Measurements from ENCODE around the gene FOXL2.

Gene FOXL2

DNA sequence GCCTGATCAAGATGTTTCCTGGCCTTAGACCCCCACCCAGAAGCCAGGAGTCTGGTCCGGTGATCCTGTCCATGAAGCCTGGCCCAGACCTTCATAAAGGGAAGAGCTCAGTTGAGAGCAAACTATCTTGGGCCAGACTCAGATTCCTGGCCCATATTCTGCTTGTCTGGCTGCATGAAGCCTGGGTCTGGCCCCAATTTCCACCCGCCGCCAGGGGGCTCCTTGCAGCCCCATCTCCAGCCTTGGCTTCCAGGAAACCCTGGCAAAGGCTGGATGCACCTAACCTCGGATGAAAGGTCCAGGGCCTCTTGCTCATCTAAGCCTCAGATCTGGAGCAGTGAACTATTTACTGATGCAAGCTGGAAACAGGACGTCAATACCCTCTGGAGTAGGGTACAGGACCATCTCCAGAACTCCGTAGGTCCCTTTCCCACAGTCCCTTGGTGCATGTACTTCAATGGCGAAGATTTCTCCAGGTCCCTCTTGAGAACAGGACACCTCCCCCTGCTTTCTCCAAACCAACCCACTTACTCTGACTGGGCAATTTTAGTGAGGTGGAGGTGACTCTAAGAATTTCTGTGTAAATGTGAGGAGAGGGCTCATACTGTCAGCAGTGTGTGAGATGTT is 5.6 kb downstream of the FOXL2 start (continued):
- no peak for TF ChIP-seq RARB (CRISPR knock-in tag; IDR thresholded peaks at IDR 0.05)
- TF ChIP-seq ISL1 (CRISPR knock-in tag; IDR thresholded peaks at IDR 0.05), result no peak
- no peak for TF ChIP-seq ZNF8 (CRISPR knock-in tag; IDR thresholded peaks at IDR 0.05)
- TF ChIP-seq ESRRG (CRISPR knock-in tag; IDR thresholded peaks at IDR 0.05), result no peak
- TF ChIP-seq, protein P1, sequence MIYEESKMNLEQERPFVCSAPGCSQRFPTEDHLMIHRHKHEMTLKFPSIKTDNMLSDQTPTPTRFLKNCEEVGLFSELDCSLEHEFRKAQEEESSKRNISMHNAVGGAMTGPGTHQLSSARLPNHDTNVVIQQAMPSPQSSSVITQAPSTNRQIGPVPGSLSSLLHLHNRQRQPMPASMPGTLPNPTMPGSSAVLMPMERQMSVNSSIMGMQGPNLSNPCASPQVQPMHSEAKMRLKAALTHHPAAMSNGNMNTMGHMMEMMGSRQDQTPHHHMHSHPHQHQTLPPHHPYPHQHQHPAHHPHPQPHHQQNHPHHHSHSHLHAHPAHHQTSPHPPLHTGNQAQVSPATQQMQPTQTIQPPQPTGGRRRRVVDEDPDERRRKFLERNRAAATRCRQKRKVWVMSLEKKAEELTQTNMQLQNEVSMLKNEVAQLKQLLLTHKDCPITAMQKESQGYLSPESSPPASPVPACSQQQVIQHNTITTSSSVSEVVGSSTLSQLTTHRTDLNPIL (CRISPR knock-in tag; IDR thresholded peaks at IDR 0.05; ENCODE audit: low read depth), result no peak

DNA sequence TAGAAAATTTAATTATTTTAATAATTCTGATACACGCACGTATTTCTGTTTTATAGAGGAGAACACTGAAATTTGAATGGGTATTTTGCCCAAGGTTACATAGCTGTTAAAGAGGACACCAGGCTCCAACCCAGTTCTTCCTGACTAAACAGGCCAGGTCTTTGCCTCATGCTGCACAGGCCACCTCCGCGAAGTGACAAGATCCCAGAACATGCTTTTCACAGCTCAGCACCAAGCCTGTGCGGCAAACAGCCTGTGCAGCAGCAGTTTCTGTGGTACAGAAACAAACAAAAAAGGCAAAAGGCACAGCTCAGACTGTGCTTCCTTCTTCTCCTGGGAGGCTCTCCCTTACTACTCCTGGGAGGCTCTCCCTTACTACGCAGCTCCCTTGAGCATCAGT is 6.5 kb downstream of the FOXL2 start:
- ATAC-seq, result no peak
- no peak for TF ChIP-seq BACH2 (CRISPR knock-in tag; IDR thresholded peaks at IDR 0.05; ENCODE audit: borderline replicate concordance)
- TF ChIP-seq ZNF8 (CRISPR knock-in tag; IDR thresholded peaks at IDR 0.05), result no peak

DNA sequence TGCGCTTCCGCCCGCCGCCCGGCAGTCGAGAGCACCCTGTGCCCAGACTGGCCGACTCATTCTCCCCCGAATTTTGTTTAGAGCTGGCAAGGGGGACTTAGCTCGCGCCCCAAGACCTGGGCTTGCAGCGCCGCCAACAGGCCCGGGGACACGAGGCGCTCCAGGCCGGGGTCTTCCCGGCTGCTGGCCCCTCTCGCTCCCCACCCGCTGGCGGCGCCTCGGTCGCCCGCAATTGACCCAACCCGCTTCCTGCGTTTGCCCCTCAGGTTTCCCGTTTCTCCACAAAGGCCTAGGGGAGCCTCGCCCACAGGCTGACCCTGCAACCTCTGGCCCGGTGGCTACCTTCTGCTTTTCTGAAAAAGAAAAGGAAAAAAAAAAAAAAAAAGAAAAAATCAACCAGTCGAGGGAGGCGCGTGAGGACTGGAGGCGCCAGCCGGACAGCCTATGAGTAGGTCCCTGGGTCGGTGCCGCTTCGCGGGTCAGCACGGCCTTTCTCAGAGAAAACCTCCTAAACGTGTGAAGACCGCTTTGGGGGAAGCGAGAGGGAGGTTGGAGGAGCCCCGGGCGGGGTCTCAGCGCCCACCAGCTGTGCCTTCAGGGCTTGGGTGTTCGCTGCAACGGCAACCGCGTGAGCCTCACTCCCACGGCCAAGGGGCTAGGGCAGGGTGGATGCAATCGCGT is 7.2 kb downstream of the FOXL2 start:
- no peak for TF ChIP-seq ISL1 (CRISPR knock-in tag; IDR thresholded peaks at IDR 0.05)
- no peak for TF ChIP-seq PPARA (CRISPR knock-in tag; IDR thresholded peaks at IDR 0.05; ENCODE audit: borderline replicate concordance)
- TF ChIP-seq ESRRG (CRISPR knock-in tag; IDR thresholded peaks at IDR 0.05), result no peak
- no peak for TF ChIP-seq ARNTL (CRISPR knock-in tag; IDR thresholded peaks at IDR 0.05; ENCODE audit: borderline replicate concordance, low read depth)
- TF ChIP-seq BACH2 (CRISPR knock-in tag; IDR thresholded peaks at IDR 0.05; ENCODE audit: borderline replicate concordance), result no peak
- no peak for TF ChIP-seq CSDC2 (CRISPR knock-in tag; IDR thresholded peaks at IDR 0.05)
- no peak for TF ChIP-seq OSR1 (CRISPR knock-in tag; IDR thresholded peaks at IDR 0.05)
- TF ChIP-seq, protein P2, sequence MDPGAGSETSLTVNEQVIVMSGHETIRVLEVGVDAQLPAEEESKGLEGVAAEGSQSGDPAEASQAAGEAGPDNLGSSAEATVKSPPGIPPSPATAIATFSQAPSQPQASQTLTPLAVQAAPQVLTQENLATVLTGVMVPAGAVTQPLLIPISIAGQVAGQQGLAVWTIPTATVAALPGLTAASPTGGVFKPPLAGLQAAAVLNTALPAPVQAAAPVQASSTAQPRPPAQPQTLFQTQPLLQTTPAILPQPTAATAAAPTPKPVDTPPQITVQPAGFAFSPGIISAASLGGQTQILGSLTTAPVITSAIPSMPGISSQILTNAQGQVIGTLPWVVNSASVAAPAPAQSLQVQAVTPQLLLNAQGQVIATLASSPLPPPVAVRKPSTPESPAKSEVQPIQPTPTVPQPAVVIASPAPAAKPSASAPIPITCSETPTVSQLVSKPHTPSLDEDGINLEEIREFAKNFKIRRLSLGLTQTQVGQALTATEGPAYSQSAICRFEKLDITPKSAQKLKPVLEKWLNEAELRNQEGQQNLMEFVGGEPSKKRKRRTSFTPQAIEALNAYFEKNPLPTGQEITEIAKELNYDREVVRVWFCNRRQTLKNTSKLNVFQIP (CRISPR knock-in tag; IDR thresholded peaks at IDR 0.05; ENCODE audit: borderline replicate concordance, low read depth), result no peak
- no peak for TF ChIP-seq GLIS3 (CRISPR knock-in tag; IDR thresholded peaks at IDR 0.05)
- TF ChIP-seq ZNF8 (CRISPR knock-in tag; IDR thresholded peaks at IDR 0.05), result no peak
- no peak for TF ChIP-seq RARB (CRISPR knock-in tag; IDR thresholded peaks at IDR 0.05)
- no peak for TF ChIP-seq SNAI2 (CRISPR knock-in tag; IDR thresholded peaks at IDR 0.05)
- no peak for TF ChIP-seq ZNF565 (CRISPR knock-in tag; conservative IDR thresholded peaks at IDR 0.05; ENCODE audit: low read depth)
- TF ChIP-seq ZNF70 (CRISPR knock-in tag; IDR thresholded peaks at IDR 0.05), result no peak
- TF ChIP-seq TOX (CRISPR knock-in tag; IDR thresholded peaks at IDR 0.05; ENCODE audit: borderline replicate concordance), result no peak

DNA sequence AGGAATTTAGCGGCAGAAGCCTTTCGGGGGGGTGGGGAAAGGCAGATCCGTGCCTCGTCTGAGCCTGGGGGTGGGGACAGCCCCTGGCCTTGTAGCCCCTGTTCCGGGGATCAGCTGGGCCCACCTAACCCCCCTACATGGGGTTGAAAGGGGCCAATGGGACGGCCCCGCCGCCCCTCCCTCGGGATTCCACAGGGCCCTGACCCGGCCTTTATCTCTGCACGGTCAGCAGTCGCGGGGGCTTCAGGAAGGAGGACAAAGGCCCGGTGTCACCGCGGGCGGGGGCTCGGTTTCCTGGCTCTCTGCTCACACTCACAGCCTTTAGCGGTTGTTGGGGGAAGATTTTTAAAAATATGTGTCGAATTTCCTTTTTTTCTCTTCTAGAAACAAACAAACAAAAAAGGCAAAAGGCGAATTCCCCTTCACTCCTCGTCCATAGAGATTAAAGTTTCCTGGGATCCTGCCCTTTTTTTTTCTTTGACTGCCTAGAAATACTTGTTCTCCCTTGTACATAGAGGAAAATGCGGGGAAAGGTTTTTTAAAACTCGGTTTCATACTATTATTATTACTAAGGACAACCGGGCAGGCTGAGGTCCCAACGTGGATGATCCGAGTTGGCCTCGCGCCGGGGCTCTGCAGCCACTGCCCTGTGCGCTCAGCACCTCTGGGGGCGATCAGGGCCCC is 7.9 kb downstream of the FOXL2 start:
- ATAC-seq, result no peak
- TF ChIP-seq BACH2 (CRISPR knock-in tag; IDR thresholded peaks at IDR 0.05; ENCODE audit: borderline replicate concordance) (no peak), OSR1 (CRISPR knock-in tag; IDR thresholded peaks at IDR 0.05) (no peak), ZNF70 (CRISPR knock-in tag; IDR thresholded peaks at IDR 0.05) (no peak), GLIS3 (CRISPR knock-in tag; IDR thresholded peaks at IDR 0.05) (no peak), ISL1 (CRISPR knock-in tag; IDR thresholded peaks at IDR 0.05) (no peak), TCF4 (CRISPR knock-in tag; IDR thresholded peaks at IDR 0.05; ENCODE audit: borderline replicate concordance) (no peak), ZC3H10 (CRISPR knock-in tag; IDR thresholded peaks at IDR 0.05) (no peak), SNAI2 (CRISPR knock-in tag; IDR thresholded peaks at IDR 0.05) (no peak), ESRRG (CRISPR knock-in tag; IDR thresholded peaks at IDR 0.05) (no peak), ZFP3 (CRISPR knock-in tag; IDR thresholded peaks at IDR 0.05) (no peak), TOX (CRISPR knock-in tag; IDR thresholded peaks at IDR 0.05; ENCODE audit: borderline replicate concordance) (no peak), CSDC2 (CRISPR knock-in tag; IDR thresholded peaks at IDR 0.05) (no peak), PPARA (CRISPR knock-in tag; IDR thresholded peaks at IDR 0.05; ENCODE audit: borderline replicate concordance) (no peak), ARNTL (CRISPR knock-in tag; IDR thresholded peaks at IDR 0.05; ENCODE audit: borderline replicate concordance, low read depth) (no peak), ZFP30 (CRISPR knock-in tag; IDR thresholded peaks at IDR 0.05) (no peak)
- TF ChIP-seq, protein P3, sequence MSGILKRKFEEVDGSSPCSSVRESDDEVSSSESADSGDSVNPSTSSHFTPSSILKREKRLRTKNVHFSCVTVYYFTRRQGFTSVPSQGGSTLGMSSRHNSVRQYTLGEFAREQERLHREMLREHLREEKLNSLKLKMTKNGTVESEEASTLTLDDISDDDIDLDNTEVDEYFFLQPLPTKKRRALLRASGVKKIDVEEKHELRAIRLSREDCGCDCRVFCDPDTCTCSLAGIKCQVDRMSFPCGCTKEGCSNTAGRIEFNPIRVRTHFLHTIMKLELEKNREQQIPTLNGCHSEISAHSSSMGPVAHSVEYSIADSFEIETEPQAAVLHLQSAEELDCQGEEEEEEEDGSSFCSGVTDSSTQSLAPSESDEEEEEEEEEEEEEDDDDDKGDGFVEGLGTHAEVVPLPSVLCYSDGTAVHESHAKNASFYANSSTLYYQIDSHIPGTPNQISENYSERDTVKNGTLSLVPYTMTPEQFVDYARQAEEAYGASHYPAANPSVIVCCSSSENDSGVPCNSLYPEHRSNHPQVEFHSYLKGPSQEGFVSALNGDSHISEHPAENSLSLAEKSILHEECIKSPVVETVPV (CRISPR knock-in tag; IDR thresholded peaks at IDR 0.05), result no peak
- TF ChIP-seq, protein P1 (CRISPR knock-in tag; IDR thresholded peaks at IDR 0.05; ENCODE audit: low read depth), result no peak
- TF ChIP-seq, protein P2 (CRISPR knock-in tag; IDR thresholded peaks at IDR 0.05; ENCODE audit: borderline replicate concordance, low read depth), result no peak
- TF ChIP-seq, protein P4, sequence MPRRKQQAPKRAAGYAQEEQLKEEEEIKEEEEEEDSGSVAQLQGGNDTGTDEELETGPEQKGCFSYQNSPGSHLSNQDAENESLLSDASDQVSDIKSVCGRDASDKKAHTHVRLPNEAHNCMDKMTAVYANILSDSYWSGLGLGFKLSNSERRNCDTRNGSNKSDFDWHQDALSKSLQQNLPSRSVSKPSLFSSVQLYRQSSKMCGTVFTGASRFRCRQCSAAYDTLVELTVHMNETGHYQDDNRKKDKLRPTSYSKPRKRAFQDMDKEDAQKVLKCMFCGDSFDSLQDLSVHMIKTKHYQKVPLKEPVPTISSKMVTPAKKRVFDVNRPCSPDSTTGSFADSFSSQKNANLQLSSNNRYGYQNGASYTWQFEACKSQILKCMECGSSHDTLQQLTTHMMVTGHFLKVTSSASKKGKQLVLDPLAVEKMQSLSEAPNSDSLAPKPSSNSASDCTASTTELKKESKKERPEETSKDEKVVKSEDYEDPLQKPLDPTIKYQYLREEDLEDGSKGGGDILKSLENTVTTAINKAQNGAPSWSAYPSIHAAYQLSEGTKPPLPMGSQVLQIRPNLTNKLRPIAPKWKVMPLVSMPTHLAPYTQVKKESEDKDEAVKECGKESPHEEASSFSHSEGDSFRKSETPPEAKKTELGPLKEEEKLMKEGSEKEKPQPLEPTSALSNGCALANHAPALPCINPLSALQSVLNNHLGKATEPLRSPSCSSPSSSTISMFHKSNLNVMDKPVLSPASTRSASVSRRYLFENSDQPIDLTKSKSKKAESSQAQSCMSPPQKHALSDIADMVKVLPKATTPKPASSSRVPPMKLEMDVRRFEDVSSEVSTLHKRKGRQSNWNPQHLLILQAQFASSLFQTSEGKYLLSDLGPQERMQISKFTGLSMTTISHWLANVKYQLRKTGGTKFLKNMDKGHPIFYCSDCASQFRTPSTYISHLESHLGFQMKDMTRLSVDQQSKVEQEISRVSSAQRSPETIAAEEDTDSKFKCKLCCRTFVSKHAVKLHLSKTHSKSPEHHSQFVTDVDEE (CRISPR knock-in tag; IDR thresholded peaks at IDR 0.05), result no peak

More for the DNA sequence above, 7.2 kb downstream of the FOXL2 start:
- ATAC-seq, result no peak
